ENCODE results near the gene VPS29. TPM values are rescaled to one million over a fixed set of nuclear protein-coding genes. Genes with fewer than 3 reads are reported as not detected.

Gene VPS29
- total RNA-seq, 4 donors from 2014 or later: 16.3 to 142 (median 79.3) TPM

- H3K4me1 ChIP-seq: peaks cover 4 to 35% (median 19%) of the 10 kb centered on the region in 4 donors
- intact Hi-C loops (cut with DNase I; ENCODE audit: low total_unique reads): loop anchor here (5.0 kb wide), 1 partner anchor 152 kb away; no protein-coding TSS in a partner anchor
Observed at GRCh38 chr12:110449799-110450497, 52.0 kb downstream of the VPS29 start, which contains the start of gene ARPC3. Gene ARPC3, minus strand, starts transcription at chr12:110450337. Its CDS starts 77 bp downstream, at chr12:110450260.

GRCh38 chr12:110444455-110444854 is 57.5 kb downstream of the VPS29 start:
- 96 to 100% methylated on average over 1 to 3 of the region's 3 CpGs for WGBS, 2 donors (ENCODE audit: low coverage in 1 of 2)
- peaks cover 4 to 31% (median 18%) of the 10 kb centered on the region in 4 donors for H3K4me1 ChIP-seq
- H3K27ac ChIP-seq: no peak overlapping the region
- in situ Hi-C loops (cut with MboI; ENCODE audit: low pct_ligation_motif_present in 1 of 4, low pct_unique_long_range_greater_than_20kb in 1 of 4, low sequenced_read_pairs in 3 of 4) (no loop called here), intact Hi-C loops (cut with DNase I; ENCODE audit: low total_unique reads) (no loop called here)
- no peaks in the 10 kb centered on the region for H3K9me3 ChIP-seq
- no peaks in the 10 kb centered on the region for H3K27me3 ChIP-seq
- no peak for TF ChIP-seq POLR2A (IDR thresholded peaks at IDR 0.05)
- no peak for TF ChIP-seq POLR2AphosphoS5 (IDR thresholded peaks at IDR 0.05)
- no peak for TF ChIP-seq EP300 (IDR thresholded peaks at IDR 0.05; ENCODE audit: low read depth)
- TF ChIP-seq CTCF (IDR thresholded peaks at IDR 0.05): no peak
- H3K36me3 ChIP-seq: peaks cover 0 to 59% (median 26%) of the 10 kb centered on the region in 4 donors
- H3K4me3 ChIP-seq: no peak overlapping the region
- no peak for DNase-seq

More at GRCh38 chr12:110449799-110450497, 52.0 kb downstream of the VPS29 start, which contains the start of gene ARPC3:
- Histone ChIP-seq H3K36me3 (peaks cover 0 to 12% (median 3%) of the 10 kb centered on the region in 4 donors), H3K9me3 (no peaks in the 10 kb centered on the region), H3K27me3 (no peaks in the 10 kb centered on the region), H3K27ac (peak within 1 kb of the TSS; percentile 93 to 99 (median 97)), H3K4me3 (peak within 1 kb of the TSS; percentile 89 to 97 (median 93))
- in situ Hi-C loops (cut with MboI; ENCODE audit: low pct_ligation_motif_present in 1 of 4, low pct_unique_long_range_greater_than_20kb in 1 of 4, low sequenced_read_pairs in 3 of 4): loop anchor here in 2 of 4 donors (10.0 to 25.0 kb wide), 4 partner anchors 55 to 387 kb away; partner anchors contain the start of genes CCDC63 (in 2 of the 2), PPP1CC (in 1 of the 2), RAD9B (in 1 of the 2) and VPS29 (in 1 of the 2)
- TF ChIP-seq POLR2AphosphoS5 (IDR thresholded peaks at IDR 0.05): peak; percentile 67 to 90 (median 88)
- TF ChIP-seq CTCF (IDR thresholded peaks at IDR 0.05): peak; percentile 72 to 90 (median 80)
- peak; percentile 78 for TF ChIP-seq POLR2A (IDR thresholded peaks at IDR 0.05)
- no peak for TF ChIP-seq EP300 (IDR thresholded peaks at IDR 0.05; ENCODE audit: low read depth)
- peak; percentile 97 for DNase-seq
- WGBS, 2 donors (ENCODE audit: low coverage in 1 of 2): 1 to 3% methylated on average over 8 to 51 of the region's 51 CpGs

Small RNAs within 50 kb of the gene (small RNA-seq; reads per million reads assigned to genes)
- 0 reads per million in 4 donors for gene RF00278

Other genes starting within 250 kb of the VPS29 start
- gene ATP2A2, start 220.9 kb downstream of the VPS29 start, total RNA-seq: 100 to 1,000 TPM; 128 to 185 (median 178) TPM
- gene ANAPC7, start 98.4 kb downstream of the VPS29 start, total RNA-seq: 100 to 1,000 TPM in 1 of 4 donors, 10 to 100 TPM in 3; 16.8 to 127 (median 31.4) TPM
- gene ARPC3, start 51.8 kb downstream of the VPS29 start, total RNA-seq: 100 to 1,000 TPM in 3 of 4 donors, 10 to 100 TPM in 1; 27.9 to 429 (median 262) TPM
- 1 to 10 TPM in 3 of 4 donors, not detected in 1; 6.1 to 9.2 (median 8.8) TPM for gene GPN3, start 33.9 kb downstream of the VPS29 start, total RNA-seq
- 1 to 10 TPM in 3 of 4 donors, not detected in 1; 1.2 to 6.7 (median 1.6) TPM for gene FAM216A, start 33.3 kb downstream of the VPS29 start, total RNA-seq
- gene RAD9B, start 220 bp upstream of the VPS29 start, total RNA-seq: under 1 TPM in 2 of 4 donors, not detected in 2; 0.27 to 0.32 TPM
- gene PPTC7, start 81.2 kb upstream of the VPS29 start, total RNA-seq: 10 to 100 TPM; 25.3 to 36.4 (median 27.1) TPM
- gene TCTN1, start 112.0 kb upstream of the VPS29 start, total RNA-seq: 10 to 100 TPM; 28.5 to 71.2 (median 35.1) TPM
- gene HVCN1, start 187.0 kb upstream of the VPS29 start, total RNA-seq: 1 to 10 TPM in 3 of 4 donors, not detected in 1; 3.4 to 7.9 (median 7.3) TPM
- gene PPP1CC, start 240.8 kb upstream of the VPS29 start, total RNA-seq: 100 to 1,000 TPM; 156 to 759 (median 244) TPM

Data from transverse colon (tissue), 4 donors.